ENCODE results near the gene CCDC182. TPM values are rescaled to one million over a fixed set of nuclear protein-coding genes. Genes with fewer than 3 reads are reported as not detected.

CCDC182 gene
- total and polyA plus RNA-seq, 2 experiments from 2014 or later = not detected

- no peaks in the 10 kb centered on the region for H3K4me1 ChIP-seq (ENCODE audit: insufficient read depth)
- H3K4me2 ChIP-seq (ENCODE audit: unreplicated experiment) = no peak overlapping the region
- DNase-seq = no peak
- H3K79me2 ChIP-seq (ENCODE audit: insufficient read depth) = no peaks in the 10 kb centered on the region
- 63 to 67% methylated on average over 2 of the region's 2 CpGs for WGBS, 2 experiments (ENCODE audit: low coverage in 1 of 2, low lambda C conversion rate in 2 of 2, missing lambda C conversion rate in 2 of 2)
- H3K36me3 ChIP-seq (ENCODE audit: low read depth) = no peaks in the 10 kb centered on the region
- H3K9me3 ChIP-seq (ENCODE audit: low read depth) = no peaks in the 10 kb centered on the region
- H3K9ac ChIP-seq = no peak overlapping the region
- no peaks in the 10 kb centered on the region for H3K9me2 ChIP-seq (ENCODE audit: insufficient read depth)
- H2AFZ ChIP-seq = no peak overlapping the region
- H3K4me3 ChIP-seq = no peak overlapping the region
- no peaks in the 10 kb centered on the region for H4K20me1 ChIP-seq (ENCODE audit: insufficient read depth)
- in situ Hi-C loops (cut with MboI) = no loop called here
- peaks cover 35% of the 10 kb centered on the region for H3K27me3 ChIP-seq (replicated peaks; ENCODE audit: insufficient read depth)
- no peak overlapping the region for H3K27ac ChIP-seq
- no peaks in the 10 kb centered on the region for H3F3A ChIP-seq (ENCODE audit: insufficient read depth)
- TF ChIP-seq EZH2phosphoT487 (IDR thresholded peaks at IDR 0.05; ENCODE audit: insufficient read depth, low read depth) (no peak), EZH2 (IDR thresholded peaks at IDR 0.05; ENCODE audit: insufficient read depth, poor library complexity, severe bottlenecking) (no peak)
These were observed 21.3 kb upstream of the CCDC182 start for GRCh38 chr17:57766318-57766943.

DNA sequence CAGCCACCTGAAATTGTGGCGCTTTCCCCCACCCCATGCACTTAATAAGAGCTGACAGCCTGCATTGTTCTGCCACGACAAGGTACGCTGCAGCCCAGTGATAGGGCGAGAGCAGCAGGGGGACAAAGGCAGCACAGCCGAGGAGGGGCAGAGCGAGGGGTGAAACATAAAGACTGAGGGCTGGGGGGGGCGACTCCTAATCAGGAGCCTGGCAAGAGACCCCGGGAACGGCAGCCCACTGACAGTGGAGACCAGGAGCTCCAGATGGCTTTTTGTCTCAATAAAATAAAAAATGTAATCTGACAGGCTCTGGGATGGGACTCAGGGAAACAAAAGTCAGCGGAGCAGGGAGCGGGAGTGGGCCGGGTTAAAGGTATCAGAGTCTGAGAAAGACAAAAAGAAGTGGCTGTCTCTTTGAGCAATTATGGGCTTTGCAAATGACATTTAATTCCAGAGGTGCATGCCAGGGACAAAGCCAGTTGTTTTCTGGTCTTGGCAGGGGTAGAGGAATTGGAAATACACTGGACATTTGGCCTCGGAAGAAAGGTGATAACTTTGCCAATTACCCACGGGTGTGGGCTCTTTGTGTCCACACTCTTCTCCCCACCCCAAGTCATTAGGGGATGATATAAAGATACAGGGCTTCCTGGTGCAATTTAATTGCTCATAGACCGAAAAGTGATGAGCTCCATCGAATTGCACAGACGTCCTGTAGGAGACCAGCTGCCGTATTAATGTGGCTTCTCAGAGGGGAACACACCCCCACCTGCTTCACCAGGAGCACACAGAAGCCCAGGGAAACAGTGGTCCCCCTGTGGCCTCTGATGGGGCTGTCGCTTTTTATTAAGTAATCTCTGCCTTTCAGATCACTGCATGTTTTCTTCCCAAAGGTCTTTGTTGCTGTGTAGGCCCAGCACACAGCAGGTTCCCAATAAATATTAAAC lies 17.6 kb upstream of the CCDC182 start:
- H3K36me3 ChIP-seq (ENCODE audit: low read depth) = no peaks in the 10 kb centered on the region
- H3K9me2 ChIP-seq (ENCODE audit: insufficient read depth) = no peaks in the 10 kb centered on the region
- no peaks in the 10 kb centered on the region for H3K9me3 ChIP-seq (ENCODE audit: low read depth)
- H2AFZ ChIP-seq = no peak overlapping the region
- 20 to 27% methylated on average over 19 of the region's 19 CpGs for WGBS, 2 experiments (ENCODE audit: low coverage in 1 of 2, low lambda C conversion rate in 2 of 2, missing lambda C conversion rate in 2 of 2)
- H4K20me1 ChIP-seq (ENCODE audit: insufficient read depth) = no peaks in the 10 kb centered on the region
- no peaks in the 10 kb centered on the region for H3K79me2 ChIP-seq (ENCODE audit: insufficient read depth)
- H3F3A ChIP-seq (ENCODE audit: insufficient read depth) = no peaks in the 10 kb centered on the region
- H3K27me3 ChIP-seq (replicated peaks; ENCODE audit: insufficient read depth) = peaks cover 51% of the 10 kb centered on the region
- H3K9ac ChIP-seq = no peak overlapping the region
- no peak overlapping the region for H3K27ac ChIP-seq
- TF ChIP-seq EZH2 (IDR thresholded peaks at IDR 0.05; ENCODE audit: insufficient read depth, poor library complexity, severe bottlenecking) (no peak), EZH2phosphoT487 (IDR thresholded peaks at IDR 0.05; ENCODE audit: insufficient read depth, low read depth) (no peak)
- no peaks in the 10 kb centered on the region for H3K4me1 ChIP-seq (ENCODE audit: insufficient read depth)
- no peak overlapping the region for H3K4me2 ChIP-seq (ENCODE audit: unreplicated experiment)
- H3K4me3 ChIP-seq = no peak overlapping the region
- in situ Hi-C loops (cut with MboI) = no loop called here
- DNase-seq = no peak

GRCh38 chr17:57761887-57762286 lies 16.8 kb upstream of the CCDC182 start:
- no peak for DNase-seq
- H3K4me1 ChIP-seq (ENCODE audit: insufficient read depth) = no peaks in the 10 kb centered on the region
- no peaks in the 10 kb centered on the region for H3K36me3 ChIP-seq (ENCODE audit: low read depth)
- H4K20me1 ChIP-seq (ENCODE audit: insufficient read depth) = no peaks in the 10 kb centered on the region
- H2AFZ ChIP-seq = no peak overlapping the region
- no peak for TF ChIP-seq EZH2 (IDR thresholded peaks at IDR 0.05; ENCODE audit: insufficient read depth, poor library complexity, severe bottlenecking)
- no peak for TF ChIP-seq EZH2phosphoT487 (IDR thresholded peaks at IDR 0.05; ENCODE audit: insufficient read depth, low read depth)
- in situ Hi-C loops (cut with MboI) = no loop called here
- no peaks in the 10 kb centered on the region for H3K9me2 ChIP-seq (ENCODE audit: insufficient read depth)
- no peaks in the 10 kb centered on the region for H3K79me2 ChIP-seq (ENCODE audit: insufficient read depth)
- no peaks in the 10 kb centered on the region for H3K9me3 ChIP-seq (ENCODE audit: low read depth)
- H3K27ac ChIP-seq = no peak overlapping the region
- 28 to 29% methylated on average over 8 of the region's 8 CpGs for WGBS, 2 experiments (ENCODE audit: low coverage in 1 of 2, low lambda C conversion rate in 2 of 2, missing lambda C conversion rate in 2 of 2)
- H3K27me3 ChIP-seq (replicated peaks; ENCODE audit: insufficient read depth) = peaks cover 51% of the 10 kb centered on the region
- no peak overlapping the region for H3K4me2 ChIP-seq (ENCODE audit: unreplicated experiment)
- no peak overlapping the region for H3K9ac ChIP-seq
- no peak overlapping the region for H3K4me3 ChIP-seq
- H3F3A ChIP-seq (ENCODE audit: insufficient read depth) = no peaks in the 10 kb centered on the region

DNA sequence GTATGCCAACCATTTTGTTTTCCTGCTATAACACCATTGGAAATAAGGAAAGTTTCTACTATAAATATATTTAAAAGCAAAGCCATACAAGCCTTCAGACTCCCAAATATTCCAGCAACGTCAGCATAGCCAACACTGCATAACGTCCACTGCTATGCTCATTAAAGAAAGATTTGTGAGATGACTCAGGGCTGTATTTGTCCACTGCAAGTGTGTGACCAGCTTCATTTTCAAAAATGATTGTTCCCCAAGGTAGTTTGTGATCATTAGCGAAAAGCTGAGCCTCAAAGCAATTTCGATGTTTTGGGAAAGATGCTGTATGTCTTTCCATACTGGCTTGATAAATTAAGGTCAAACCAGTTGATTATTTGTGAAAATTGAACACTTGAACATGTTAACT lies 14.9 kb upstream of the CCDC182 start:
- H3K4me2 ChIP-seq (ENCODE audit: unreplicated experiment) = no peak overlapping the region
- H3K4me3 ChIP-seq = no peak overlapping the region
- H3K9me3 ChIP-seq (ENCODE audit: low read depth) = no peaks in the 10 kb centered on the region
- H3K9me2 ChIP-seq (ENCODE audit: insufficient read depth) = no peaks in the 10 kb centered on the region
- no peaks in the 10 kb centered on the region for H3F3A ChIP-seq (ENCODE audit: insufficient read depth)
- H4K20me1 ChIP-seq (ENCODE audit: insufficient read depth) = no peaks in the 10 kb centered on the region
- DNase-seq = no peak
- H3K79me2 ChIP-seq (ENCODE audit: insufficient read depth) = no peaks in the 10 kb centered on the region
- TF ChIP-seq EZH2 (IDR thresholded peaks at IDR 0.05; ENCODE audit: insufficient read depth, poor library complexity, severe bottlenecking) = no peak
- no peak for TF ChIP-seq EZH2phosphoT487 (IDR thresholded peaks at IDR 0.05; ENCODE audit: insufficient read depth, low read depth)
- H3K27me3 ChIP-seq (replicated peaks; ENCODE audit: insufficient read depth) = peaks cover 48% of the 10 kb centered on the region
- H2AFZ ChIP-seq = no peak overlapping the region
- H3K36me3 ChIP-seq (ENCODE audit: low read depth) = no peaks in the 10 kb centered on the region
- H3K9ac ChIP-seq = no peak overlapping the region
- in situ Hi-C loops (cut with MboI) = no loop called here
- H3K27ac ChIP-seq = no peak overlapping the region
- H3K4me1 ChIP-seq (ENCODE audit: insufficient read depth) = no peaks in the 10 kb centered on the region
- WGBS, 2 experiments (ENCODE audit: low coverage in 1 of 2, low lambda C conversion rate in 2 of 2, missing lambda C conversion rate in 2 of 2) = 36% methylated on average over 4 of the region's 4 CpGs
